Liver (tissue), 2 donors: ENCODE measurements around the gene MED25.

Experiments
- TF ChIP-seq, protein P1 (sequence below): fragments of 150-350 bp; IDR thresholded peaks from 2 replicates; pipeline ENCODE4 v1.5.1; 2017; ENCODE audit warnings: improper control_type of control experiment, low read depth, low read length; ENCODE audit not compliant: missing input control
- TF ChIP-seq, protein P2 (sequence below): IDR thresholded peaks from 2 replicates; pipeline ENCODE4 v1.6.1; 2016; ENCODE audit warnings: antibody characterized with exemption, mild to moderate bottlenecking
- donor health status: healthy.

DNA sequence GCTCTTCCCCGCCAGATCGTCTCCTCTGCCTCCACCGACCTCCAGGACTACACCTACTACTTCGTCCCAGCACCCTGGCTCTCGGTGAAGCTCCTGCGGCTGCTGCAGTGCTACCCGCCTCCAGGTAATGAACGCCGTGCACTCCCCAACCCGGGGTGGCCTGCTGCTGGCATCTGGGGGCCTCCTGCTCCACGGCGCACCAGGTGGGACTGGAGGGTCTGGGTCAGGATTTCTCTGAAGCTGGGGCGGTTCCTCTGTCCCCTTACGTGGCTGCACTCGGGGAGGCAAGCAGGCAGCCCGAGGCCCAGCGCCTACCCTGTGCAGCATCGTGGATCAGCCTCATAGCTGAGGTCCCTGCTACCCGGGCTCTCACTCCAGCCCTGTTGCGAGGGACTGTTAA, 22.5 kb upstream of the MED25 start:
- TF ChIP-seq, protein P1, sequence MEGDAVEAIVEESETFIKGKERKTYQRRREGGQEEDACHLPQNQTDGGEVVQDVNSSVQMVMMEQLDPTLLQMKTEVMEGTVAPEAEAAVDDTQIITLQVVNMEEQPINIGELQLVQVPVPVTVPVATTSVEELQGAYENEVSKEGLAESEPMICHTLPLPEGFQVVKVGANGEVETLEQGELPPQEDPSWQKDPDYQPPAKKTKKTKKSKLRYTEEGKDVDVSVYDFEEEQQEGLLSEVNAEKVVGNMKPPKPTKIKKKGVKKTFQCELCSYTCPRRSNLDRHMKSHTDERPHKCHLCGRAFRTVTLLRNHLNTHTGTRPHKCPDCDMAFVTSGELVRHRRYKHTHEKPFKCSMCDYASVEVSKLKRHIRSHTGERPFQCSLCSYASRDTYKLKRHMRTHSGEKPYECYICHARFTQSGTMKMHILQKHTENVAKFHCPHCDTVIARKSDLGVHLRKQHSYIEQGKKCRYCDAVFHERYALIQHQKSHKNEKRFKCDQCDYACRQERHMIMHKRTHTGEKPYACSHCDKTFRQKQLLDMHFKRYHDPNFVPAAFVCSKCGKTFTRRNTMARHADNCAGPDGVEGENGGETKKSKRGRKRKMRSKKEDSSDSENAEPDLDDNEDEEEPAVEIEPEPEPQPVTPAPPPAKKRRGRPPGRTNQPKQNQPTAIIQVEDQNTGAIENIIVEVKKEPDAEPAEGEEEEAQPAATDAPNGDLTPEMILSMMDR, result no peak
- TF ChIP-seq, protein P2, sequence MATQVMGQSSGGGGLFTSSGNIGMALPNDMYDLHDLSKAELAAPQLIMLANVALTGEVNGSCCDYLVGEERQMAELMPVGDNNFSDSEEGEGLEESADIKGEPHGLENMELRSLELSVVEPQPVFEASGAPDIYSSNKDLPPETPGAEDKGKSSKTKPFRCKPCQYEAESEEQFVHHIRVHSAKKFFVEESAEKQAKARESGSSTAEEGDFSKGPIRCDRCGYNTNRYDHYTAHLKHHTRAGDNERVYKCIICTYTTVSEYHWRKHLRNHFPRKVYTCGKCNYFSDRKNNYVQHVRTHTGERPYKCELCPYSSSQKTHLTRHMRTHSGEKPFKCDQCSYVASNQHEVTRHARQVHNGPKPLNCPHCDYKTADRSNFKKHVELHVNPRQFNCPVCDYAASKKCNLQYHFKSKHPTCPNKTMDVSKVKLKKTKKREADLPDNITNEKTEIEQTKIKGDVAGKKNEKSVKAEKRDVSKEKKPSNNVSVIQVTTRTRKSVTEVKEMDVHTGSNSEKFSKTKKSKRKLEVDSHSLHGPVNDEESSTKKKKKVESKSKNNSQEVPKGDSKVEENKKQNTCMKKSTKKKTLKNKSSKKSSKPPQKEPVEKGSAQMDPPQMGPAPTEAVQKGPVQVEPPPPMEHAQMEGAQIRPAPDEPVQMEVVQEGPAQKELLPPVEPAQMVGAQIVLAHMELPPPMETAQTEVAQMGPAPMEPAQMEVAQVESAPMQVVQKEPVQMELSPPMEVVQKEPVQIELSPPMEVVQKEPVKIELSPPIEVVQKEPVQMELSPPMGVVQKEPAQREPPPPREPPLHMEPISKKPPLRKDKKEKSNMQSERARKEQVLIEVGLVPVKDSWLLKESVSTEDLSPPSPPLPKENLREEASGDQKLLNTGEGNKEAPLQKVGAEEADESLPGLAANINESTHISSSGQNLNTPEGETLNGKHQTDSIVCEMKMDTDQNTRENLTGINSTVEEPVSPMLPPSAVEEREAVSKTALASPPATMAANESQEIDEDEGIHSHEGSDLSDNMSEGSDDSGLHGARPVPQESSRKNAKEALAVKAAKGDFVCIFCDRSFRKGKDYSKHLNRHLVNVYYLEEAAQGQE, result no peak
